ENCODE results near the gene MT1G.
A peak's percentile ranks its signal among the peaks of the same experiment; 100 is the strongest.

The MT1G gene

DNA sequence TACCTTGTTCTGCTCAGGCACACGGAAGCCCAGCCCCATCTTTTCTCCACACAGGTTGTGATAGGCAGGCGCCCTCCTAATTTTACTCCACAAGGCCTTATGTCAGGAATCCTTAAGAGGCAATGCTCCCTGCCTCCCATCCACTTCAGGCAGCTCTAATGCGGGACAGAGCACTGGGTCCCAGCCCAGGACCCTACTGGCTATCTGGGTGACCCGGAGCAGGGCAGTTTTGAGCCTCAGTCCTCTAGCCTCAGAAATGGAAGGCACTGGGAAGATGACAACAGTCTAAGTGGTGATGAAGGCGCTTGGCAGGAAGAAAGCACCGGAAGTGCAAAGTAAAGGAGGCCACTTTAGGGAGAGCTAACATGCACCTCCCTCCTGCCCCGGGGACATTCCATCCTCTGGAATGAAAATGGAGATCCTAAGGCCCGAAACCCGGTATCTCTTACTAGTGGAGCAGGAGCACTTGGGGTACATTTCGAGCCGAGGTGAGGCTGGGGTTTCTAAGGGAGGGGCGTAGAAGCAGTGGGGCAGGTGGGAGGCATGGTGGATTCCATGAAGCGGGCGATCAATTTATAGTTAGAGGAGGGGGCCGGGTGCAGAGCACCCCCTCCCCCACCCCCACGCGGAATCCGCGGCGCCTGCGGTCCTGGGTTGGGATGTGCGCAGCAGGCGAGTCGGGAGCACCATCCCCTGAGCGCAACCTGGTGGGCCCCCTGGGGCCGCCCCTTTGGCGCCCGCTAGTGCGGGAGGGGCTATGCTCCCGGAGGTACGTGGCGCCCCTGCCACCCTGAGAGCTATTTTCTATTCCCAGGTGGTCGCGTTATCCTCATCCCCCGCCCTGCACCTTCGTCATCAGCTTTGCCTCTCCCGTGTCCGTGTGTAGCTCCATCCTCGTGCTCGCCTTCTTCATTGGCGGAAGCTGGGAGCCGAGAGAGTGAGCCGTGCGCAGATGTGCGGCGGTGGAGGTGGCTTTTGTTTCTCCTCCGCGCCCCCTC lies 5.2 kb downstream of the MT1G start:
- no peak for DNase-seq

DNA sequence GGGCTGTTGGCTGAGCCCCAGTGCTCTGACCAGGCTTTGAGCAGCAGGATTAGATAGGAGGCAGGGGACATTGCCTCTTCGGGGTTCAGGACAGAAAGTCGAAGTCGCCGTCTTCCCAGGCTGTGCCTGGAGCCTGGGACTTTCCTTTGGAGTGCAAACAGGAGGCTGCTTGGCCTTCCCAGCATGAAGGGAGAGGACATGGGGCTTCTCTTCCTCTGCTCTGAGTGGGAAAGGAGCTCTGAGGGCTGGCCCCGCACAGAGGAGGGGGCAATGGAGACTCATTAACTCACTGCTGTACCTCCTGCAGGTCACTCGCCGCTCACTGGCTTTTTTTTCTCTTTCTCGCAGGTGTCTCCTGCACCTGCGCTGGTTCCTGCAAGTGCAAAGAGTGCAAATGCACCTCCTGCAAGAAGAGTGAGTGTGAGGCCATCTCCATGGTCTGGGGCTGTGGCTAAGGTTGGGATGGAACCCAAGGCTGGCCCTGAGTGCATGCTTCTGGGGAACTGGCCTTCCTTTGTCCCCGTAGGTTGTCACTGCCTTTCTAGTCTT lies 9.5 kb downstream of the MT1G start:
- DNase-seq, result no peak

DNA sequence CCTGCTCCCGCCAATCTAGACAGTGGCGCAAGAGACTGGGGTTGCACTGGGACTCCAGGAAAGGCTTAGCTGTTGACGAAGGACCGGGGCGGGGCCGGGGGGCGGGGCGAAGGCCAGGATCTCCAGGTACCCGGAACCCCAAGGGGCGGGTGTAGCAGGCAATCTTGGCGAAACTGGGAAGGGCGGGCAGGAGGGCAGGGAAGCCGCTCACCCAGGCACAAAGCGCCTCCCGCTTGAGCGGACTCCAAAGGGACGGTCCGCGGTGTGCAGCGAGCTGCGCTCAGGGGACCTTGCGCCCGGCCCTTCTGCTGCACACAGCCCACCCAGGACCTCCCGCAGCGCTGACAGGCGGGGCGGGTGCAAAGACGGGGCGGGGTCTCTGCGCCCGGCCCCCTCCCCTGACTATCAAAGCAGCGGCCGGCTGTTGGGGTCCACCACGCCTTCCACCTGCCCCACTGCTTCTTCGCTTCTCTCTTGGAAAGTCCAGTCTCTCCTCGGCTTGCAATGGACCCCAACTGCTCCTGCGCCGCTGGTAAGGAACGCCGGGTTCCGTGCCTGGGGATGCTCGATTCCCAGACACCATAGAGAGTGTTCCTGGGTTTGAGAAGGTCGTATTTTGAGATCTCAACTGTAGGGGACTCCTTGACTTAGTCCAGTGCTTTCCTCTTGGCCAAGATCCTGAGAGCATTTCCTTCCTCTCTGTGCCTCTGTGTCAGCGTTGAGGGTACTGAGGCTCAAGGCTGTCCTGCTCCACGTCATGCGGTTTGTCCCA lies 10.1 kb downstream of the MT1G start, which contains the start of gene MT1F:
MT1F (plus strand) TSS at position 405 of the 772 bp plus-strand sequence; CDS start at position 505, 100 bp downstream.
- peak; percentile 63 for DNase-seq

DNA sequence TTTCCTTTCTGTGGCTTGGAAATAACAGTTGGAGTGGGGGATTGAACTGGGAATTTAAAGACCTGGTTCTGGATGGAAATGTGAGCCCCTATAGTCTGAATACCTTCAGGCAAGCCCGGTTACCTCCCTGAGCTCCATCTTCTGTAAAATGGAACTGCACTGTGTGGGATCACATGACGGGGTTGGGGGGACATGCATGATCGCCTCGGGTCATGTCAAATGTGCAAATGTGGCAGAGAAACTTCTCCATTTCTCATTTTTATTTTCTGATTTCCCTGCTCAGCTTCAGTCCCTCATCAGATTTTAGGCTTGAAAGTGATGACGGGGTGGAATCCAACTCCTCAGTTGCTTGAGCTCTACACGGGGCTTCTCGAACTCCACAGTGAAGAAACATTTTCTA lies 14.6 kb downstream of the MT1G start:
- no peak for DNase-seq

DNA sequence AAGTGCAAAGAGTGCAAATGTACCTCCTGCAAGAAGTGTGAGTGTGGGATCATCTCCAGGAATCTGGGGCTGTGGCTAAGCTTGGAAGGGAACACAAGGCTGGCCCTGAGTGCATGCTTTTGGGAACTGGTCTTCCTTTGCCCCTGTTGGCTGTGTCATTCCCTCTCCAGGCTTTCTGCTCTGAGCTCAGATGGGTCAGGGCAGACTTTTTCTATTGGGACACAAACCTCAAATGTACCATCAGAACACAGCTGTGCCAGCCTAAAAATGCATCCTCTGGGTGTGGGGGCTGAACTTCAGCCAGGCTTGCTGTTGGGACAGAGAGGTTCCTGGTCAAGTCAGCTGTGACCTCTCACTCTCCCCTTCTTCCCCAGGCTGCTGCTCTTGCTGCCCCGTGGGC lies 15.3 kb downstream of the MT1G start:
- no peak for DNase-seq

DNA sequence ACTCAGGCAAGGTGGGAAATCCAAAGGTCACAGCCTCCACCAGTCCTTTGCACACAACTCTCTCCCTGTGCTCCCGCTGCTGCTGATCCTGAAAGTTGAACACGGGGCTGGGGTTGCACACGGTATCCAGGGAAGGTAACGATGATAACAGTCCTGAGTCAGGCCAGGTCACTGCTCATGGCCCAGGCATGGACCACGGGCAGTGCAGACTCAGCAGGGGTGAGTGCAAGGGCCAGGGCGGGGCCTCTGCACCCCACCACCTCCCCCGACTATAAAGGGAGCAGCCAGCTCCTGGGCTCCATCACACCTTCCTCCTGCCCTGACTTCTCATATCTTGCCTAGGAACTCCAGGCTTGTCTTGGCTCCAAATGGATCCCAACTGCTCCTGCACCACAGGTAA lies 16.3 kb downstream of the MT1G start, which contains the start of gene MT1B:
MT1B (plus strand) TSS at position 301 of the 400 bp plus-strand sequence; CDS start at position 369, 68 bp downstream.
- DNase-seq, result no peak

DNA sequence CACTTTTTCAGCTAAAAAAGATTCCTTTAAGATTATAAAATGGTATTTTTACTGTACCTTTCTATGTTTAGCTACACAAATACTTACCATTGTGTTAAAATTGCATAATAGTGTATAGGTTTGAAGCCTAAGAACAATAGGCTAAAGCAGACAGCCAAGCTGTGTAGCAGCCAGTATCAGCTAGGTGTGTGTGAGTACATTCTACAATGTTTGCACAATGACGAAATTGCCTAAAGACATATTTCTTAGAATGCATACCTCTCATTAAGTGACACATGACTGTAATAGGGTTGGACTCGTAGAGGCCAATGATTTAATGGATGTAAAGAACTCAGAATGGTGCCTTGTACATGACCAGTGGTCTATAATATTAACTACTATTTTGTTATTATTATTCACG lies 18.0 kb downstream of the MT1G start:
- no peak for DNase-seq

DNA sequence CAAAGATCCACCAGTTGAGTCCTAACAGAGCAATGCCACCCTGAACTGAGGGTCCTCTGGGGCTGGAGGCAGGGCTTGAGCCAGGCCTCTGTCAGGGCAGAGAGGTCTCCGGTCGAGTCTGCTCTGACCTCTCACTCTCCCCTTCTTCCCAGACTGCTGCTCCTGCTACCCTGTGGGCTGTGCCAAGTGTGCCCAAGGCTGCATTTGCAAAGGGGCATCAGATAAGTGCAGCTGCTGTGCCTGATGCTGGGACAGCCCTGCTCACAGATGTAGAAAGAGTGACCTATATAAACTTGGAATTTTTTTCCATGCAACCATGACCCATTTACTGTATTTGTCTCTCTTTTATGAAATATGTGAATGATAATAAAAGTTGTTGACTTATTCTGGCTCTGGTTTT lies 18.6 kb downstream of the MT1G start:
- no peak for DNase-seq

DNA sequence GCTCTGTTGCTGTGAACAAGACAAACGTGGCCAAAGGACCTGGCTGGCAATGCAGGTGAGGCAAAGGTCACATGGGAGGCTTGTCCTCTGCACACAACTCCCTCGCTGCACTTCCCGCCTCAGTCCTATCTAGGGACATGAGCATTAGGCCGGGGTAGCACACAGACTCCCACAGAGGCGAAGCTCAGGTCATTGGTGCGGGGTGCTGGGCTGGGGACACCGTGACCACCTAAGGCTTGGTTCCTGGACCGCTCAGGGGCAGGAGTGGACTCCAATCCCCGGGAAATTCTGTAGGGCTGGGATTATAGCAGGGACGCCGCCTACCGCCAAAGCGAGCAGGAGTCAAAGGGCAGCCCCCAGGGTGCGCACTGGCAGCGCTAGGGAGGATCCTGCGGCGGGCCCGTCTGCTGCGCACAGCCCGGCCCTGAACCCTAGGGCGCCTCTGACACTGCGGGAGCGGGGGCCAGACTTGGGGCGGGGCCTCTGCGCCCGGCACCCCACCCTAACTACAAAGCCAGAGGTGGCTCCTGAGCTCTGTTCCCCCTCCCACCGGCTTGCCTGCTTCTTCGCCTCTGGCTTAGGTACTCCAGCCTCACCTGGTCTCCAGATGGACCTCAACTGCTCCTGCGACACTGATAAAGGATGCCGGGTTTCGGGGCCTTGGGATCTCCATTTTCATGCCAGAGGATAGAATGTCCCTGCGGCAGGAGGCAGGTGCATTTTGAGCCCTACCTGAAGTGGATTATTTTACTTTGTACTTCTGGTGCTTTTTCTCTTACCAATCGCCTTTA lies 20.0 kb downstream of the MT1G start:
- DNase-seq, result no peak

DNA sequence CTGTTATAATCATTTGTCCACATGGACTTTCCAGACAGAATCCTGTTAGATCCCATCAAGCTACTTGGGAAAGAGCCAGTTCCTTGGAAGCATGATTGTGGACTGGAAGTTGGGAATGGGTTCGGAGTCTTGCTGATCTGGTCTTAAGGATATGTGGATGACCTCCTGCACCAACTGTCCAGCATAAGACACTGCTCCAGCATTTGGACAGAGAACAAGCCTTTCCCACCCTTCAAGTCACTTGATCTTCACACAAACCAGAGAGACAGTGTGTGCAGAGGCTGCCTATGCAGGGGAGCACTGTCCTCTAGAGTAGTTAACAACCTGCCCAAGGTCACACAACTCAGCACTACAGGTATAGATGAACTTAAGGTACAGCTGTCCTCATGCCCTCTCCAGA lies 22.0 kb downstream of the MT1G start:
- DNase-seq, result no peak

DNA sequence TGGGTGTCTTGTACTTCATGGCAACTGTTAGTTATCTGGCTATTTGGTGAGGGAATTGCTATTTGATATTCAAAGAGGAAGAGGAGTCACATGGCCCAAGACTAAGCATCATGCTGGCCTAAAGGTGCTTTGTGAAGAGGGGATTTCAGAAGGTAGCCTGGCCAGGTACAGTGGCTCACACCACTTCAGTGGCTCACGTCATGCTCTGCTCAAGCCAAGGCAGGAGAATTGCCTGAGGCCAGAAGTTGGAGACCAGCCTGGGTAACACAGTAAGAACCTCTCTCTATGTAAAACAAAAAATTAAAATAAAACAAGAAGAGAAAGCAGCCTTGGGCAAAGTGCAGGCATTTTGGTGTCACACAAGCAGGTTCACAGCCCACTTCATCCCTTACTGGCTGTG lies 22.6 kb downstream of the MT1G start:
- DNase-seq, result no peak

DNA sequence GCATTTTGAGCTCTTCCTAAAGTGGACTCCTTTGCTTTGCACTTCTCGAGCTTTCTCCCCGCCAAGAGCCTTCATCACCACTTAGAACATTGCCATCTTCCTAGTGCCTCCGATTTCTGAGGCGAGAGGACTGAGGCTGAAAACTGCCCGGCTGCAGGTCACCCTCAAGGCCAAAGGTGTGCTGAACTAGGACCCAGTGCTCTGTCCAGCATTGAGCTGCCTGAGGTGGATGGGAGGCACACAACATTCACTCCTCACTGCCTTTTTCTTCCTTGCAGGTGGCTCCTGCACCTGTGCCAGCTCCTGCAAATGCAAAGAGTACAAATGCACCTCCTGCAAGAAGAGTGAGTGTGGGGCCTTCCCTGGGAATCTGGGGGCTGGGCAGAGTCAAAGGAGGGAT lies 24.0 kb downstream of the MT1G start:
- no peak for DNase-seq

DNA sequence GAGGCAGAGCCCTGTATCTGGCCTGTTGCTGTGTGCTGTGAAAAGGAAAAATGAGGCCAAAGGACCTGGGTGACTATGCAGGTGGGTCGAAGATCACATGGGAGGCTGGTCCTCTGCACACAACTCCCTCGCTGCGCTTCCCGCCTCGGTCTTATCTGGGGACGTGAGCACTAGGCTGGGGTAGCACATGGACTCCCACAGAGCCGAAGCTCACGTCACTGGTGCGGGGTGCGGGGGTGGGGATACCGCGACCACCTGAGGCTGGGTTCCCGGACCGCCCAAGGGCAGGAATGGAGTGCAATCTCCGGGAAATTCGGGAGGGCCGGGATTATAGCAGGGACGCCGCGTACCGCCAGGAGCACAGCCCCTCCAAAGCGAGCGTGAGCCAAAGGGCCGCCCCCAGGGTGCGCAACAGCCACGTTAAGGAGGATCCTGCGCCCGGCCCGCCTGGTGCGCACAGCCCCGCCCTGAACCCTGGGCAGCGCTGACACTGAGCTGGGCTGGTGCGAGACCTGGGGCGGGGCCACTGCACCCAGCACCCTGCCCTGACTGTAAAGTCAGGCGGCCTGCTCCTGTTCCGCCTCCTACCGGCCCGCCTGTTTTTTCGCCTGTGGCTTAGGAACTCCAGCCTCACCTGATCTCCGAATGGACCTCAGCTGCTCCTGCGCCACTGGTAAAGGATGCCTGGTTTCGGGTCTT lies 24.6 kb downstream of the MT1G start:
- DNase-seq, result peak; percentile 49

DNA sequence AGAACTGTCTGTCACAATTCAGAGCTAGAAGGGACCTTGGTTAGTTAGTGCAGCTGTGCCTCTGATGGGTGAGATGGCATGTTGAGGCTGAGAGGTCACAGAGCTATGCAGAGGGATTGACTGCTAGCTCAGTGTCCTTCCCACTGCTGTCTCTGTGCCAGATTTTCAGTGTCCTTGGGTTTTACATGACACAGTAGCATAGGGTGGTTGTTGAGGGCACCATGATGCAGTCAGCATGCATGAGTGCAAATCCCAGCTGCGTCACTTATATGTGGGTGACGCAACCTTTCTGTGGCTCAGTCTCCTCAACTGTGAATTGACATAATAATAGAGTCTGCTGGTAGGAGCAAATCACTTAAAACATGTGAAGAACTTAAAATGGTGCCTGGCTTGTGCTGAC lies 26.7 kb downstream of the MT1G start:
- no peak for DNase-seq

DNA sequence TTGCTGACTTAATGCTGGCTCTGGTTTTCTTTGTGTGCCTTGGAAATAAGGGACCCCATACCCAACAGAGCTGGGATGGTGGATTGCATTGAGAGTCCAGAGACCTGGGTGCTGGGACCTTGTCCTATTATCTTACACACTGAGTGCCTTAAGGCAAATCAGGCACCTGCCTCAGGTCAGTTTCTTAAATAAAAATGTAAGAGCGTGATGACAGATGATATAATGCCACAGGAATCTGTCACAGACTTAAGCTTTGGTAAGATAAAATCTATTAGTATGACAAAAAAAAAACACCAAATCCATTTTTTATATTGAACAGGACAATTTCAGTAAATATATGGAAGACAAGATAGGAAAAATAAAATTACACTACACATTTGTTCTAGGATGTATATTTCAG lies 27.8 kb downstream of the MT1G start:
- DNase-seq, result no peak

DNA sequence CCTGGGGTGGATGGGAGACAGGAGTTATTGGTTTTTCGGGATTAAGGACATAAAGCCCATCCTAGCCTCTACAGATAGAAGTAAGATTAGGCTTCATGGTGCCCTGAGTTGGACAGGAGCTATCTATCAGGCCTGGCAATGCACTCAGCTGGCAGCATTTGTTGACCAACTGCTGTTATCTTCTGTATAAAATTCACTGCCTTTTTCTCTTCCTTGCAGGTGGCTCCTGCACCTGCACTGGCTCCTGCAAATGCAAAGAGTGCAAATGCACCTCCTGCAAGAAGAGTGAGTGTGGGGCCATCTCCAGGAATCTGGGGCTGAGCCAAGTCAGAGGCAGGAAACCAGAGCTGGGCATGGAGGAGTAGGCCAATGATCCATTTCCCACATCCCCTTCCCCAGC lies 28.8 kb downstream of the MT1G start:
- DNase-seq, result no peak

DNA sequence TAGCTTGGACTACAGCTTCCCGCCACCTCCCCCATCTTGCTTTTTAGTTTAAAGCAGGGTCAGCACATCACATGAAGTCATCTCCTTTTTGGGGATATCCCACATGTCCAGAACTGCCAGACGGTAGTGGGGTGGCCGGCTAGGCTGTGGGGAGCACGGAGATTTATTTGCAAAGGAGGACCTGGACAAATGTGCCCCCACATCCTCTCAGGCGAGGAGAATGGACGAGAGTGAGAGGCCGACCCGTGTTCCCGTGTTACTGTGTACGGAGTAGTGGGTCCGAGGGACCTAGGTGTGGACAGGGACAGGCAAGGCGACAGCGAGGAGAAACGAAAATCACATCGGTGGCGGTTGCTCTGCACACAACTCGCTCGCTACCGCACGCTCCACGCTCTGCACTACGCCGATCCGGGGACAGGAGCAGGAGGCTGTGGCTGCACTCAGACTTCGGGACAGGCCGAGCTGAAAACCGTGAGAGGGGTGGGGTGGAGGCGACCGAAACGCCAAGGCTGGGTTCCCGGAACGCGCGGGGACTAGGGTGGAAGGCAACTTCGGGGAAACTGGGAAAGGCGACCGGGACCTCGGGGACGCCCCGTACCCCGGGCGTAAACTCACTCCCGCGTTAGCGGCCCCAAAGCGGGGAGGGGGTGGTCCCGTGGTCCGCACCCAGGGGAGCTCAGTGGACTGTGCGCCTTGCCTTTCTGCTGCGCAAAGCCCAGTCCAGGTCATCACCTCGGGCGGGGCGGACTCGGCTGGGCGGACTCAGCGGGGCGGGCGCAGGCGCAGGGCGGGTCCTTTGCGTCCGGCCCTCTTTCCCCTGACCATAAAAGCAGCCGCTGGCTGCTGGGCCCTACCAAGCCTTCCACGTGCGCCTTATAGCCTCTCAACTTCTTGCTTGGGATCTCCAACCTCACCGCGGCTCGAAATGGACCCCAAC lies 29.8 kb downstream of the MT1G start, which contains the start of gene MT1A:
MT1A (plus strand) TSS at position 853 of the 937 bp plus-strand sequence; CDS start at position 926, 73 bp downstream.
- DNase-seq, result no peak

DNA sequence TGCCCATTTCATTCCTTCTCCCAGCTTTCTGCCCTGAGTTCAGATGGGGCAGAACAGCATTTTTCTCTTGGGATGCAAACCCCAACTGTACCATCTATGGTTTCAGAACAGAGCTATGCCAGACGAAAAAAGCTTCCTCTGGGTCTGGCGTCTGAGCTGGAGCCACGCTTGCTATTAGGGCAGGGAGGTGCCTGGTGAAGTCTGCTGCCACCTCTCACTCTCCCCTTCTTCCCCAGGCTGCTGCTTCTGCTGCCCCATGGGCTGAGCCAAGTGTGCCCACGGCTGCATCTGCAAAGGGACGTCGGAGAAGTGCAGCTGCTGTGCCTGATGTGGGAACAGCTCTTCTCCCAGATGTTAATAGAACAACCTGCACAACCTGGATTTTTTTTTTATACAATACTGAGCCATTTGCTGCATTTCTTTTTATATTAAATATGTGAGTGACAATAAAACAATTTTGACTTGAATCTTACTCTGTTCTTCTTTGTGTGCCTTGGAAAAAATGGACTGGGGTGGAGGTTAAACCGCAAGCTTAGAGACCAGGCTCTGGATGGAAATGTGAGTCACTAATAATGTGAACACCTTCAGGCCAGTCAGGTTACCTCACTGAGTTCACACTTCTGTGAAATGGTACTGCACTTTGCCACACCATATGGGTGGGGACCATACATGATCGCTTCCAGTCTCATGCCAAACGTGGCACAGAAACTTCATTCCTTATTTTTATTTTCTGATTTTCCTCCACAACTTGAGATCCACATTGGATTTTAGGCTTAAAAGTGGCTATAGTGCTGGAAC lies 31.1 kb downstream of the MT1G start:
- no peak for DNase-seq

DNA sequence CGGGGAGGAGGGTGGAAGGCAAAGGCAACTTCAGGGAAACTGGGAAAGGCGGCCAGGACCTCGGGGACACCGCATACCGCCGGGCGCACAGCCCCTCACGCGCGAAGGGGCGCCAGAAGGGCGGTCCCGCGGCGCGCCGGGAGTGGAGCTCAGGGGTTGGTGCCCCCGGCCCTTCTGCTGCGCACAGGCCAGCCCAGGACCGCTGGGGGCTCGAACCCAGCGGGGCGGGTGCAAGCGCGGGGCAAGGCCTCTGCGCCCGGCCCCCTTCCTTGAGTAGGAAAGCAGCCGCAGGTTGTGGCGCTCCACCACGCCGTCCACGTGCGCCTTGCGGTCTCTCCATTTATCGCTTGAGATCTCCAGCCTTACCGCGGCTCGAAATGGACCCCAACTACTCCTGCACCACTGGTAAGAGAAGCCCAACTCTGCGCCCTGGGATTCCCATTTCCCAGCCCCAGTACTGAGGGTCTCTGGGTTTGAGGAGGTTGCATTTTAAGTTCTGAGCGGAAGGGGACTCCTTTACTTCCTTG lies 32.4 kb downstream of the MT1G start:
- no peak for DNase-seq

Data from activated T-cell treated with anti-CD3 and anti-CD28 coated beads for 4 hours (primary cell).